OCI-LY7 (cell line): ENCODE measurements around the gene AKT2. TPM values are rescaled to one million over a fixed set of nuclear protein-coding genes. Genes with fewer than 3 reads are reported as not detected.

Experiments used
- BruUV-seq: library from RNA; stranded (reverse); fragments of 400-500 nt; replicated peaks from 2 replicates; lab custom pipeline; 2021; lab: Mats Ljungman, UMichigan
- CTCF ChIA-PET: fragments of 300-600 bp; sonication (Branson Sonifier 250); formaldehyde crosslinking; loops from one replicate; lab custom pipeline; 2022; ENCODE audit warnings: antibody characterized with exemption; ENCODE audit not compliant: unreplicated experiment; lab: Charles Lee
- POLR2A ChIA-PET: fragments of 300-600 bp; sonication (Branson Sonifier 250); formaldehyde crosslinking; loops from one replicate; lab custom pipeline; 2022; ENCODE audit warnings: antibody characterized with exemption; lab: Charles Lee
- DNase-seq: peaks from one replicate; pipeline ENCODE4 v3.0.0-alpha.2; 2015; ENCODE audit warnings: low spot score
- H2AFZ ChIP-seq: fragments of 200-600 bp; sonication (generic), shearing (Covaris generic); 2 replicates; pipeline ENCODE4 v1.6.1; 2014; ENCODE audit warnings: mild to moderate bottlenecking, antibody characterized with exemption, low read length, moderate library complexity
- H3K27ac ChIP-seq: fragments of 200-600 bp; sonication (generic); 2 replicates; pipeline ENCODE4 v1.5.1; 2014; ENCODE audit warnings: mixed run types, low read depth, mild to moderate bottlenecking, moderate library complexity, low read length, inconsistent platforms; ENCODE audit not compliant: poor library complexity, severe bottlenecking
- H3K36me3 ChIP-seq: fragments of 200-600 bp; sonication (generic); 2 replicates; pipeline ENCODE4 v1.6.1; 2014; ENCODE audit warnings: mild to moderate bottlenecking, antibody characterized with exemption, low read length, moderate library complexity, mixed read lengths; ENCODE audit not compliant: insufficient read depth
- H3K4me1 ChIP-seq: fragments of 200-600 bp; sonication (generic); 2 replicates; pipeline ENCODE4 v1.5.1; 2014; ENCODE audit warnings: mild to moderate bottlenecking, low read length; ENCODE audit not compliant: insufficient read depth, poor library complexity, severe bottlenecking
- H3K4me2 ChIP-seq: fragments of 200-600 bp; sonication (generic); 2 replicates; pipeline ENCODE4 v1.6.1; 2014; ENCODE audit warnings: mild to moderate bottlenecking, low read length
- H3K4me3 ChIP-seq: fragments of 200-600 bp; sonication (generic); 2 replicates; pipeline ENCODE4 v1.5.1; 2014; ENCODE audit warnings: mild to moderate bottlenecking, low read depth, low read length; ENCODE audit not compliant: poor library complexity, severe bottlenecking
- H3K79me2 ChIP-seq: fragments of 200-600 bp; sonication (generic); 2 replicates; pipeline ENCODE4 v1.6.1; 2016; ENCODE audit warnings: low read depth, mild to moderate bottlenecking, low read length, moderate library complexity, mixed read lengths; ENCODE audit not compliant: insufficient read depth
- H3K9me2 ChIP-seq: fragments of 200-600 bp; sonication (generic); 2 replicates; pipeline ENCODE4 v1.6.1; 2016; ENCODE audit warnings: mild to moderate bottlenecking, low read length, mixed read lengths; ENCODE audit not compliant: insufficient read depth
- H3K9me3 ChIP-seq: fragments of 200-600 bp; sonication (generic); 2 replicates; pipeline ENCODE4 v1.6.1; 2014; ENCODE audit warnings: mild to moderate bottlenecking, mixed run types, low read length, mixed read lengths
- H4K20me1 ChIP-seq: fragments of 200-600 bp; sonication (generic); 2 replicates; pipeline ENCODE4 v1.6.1; 2014; ENCODE audit warnings: mild to moderate bottlenecking, antibody characterized with exemption, low read length, moderate library complexity, mixed read lengths; ENCODE audit not compliant: insufficient read depth
- CTCF ChIP-seq: fragments of 200-600 bp; sonication (generic); conservative IDR thresholded peaks from 2 replicates; pipeline ENCODE4 v1.5.1; 2014; ENCODE audit warnings: mild to moderate bottlenecking, antibody characterized with exemption, low read length, moderate library complexity, mixed read lengths
- EZH2phosphoT487 ChIP-seq: fragments of 200-600 bp; sonication (generic); IDR thresholded peaks from 2 replicates; pipeline ENCODE4 v1.6.1; 2018; ENCODE audit warnings: low read depth, borderline replicate concordance, mild to moderate bottlenecking, mixed run types, antibody characterized with exemption, low read length, moderate library complexity, mixed read lengths
- intact Hi-C: fragments of 100-400 bp; cut with micrococcal nuclease; formaldehyde crosslinking; loops from one replicate; pipeline ENCODE4 v1.10.0; 2022; ENCODE audit not compliant: unreplicated experiment
- total RNA-seq, 2 experiments: library from RNA; depleted of rRNA in 1 of 2; stranded (reverse); fragments of >200 nt in 1 of 2; shearing (Covaris generic) in 1 of 2; gene quantifications; 2 replicates each; pipeline ENCODE4 v1.2.3, GENCODE V29; 2014 to 2022

Gene AKT2
- total RNA-seq, 2 experiments from 2014 or later, result 116 to 197 TPM

GRCh38 chr19:40313229-40313983 lies 28.3 kb upstream of the AKT2 start:
- BruUV-seq, result no TSS peak

DNA sequence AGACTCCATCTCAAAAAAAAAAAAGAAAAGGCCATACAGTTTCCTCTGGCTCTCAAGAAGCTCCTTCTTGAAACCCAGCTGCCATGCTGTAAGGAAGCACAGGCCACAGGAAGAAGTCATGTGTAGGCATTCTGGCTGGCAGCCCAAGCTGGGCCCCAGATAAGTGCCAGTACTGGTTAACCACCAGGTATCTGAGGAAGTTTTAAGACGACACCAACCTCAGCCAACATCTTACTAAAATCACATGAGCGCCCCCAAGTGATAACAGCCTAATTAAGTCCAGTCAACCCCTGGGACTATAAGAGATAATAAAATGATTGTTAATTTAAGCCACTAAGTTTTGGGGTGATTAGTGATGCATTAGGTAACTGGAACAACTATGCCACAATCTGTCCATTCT lies 27.4 kb upstream of the AKT2 start:
- H3K4me3 ChIP-seq, result no peak overlapping the region
- CTCF ChIA-PET, result no interaction called here
- H3K4me2 ChIP-seq, result no peak overlapping the region
- DNase-seq, result peak; percentile 2
- no peak overlapping the region for H2AFZ ChIP-seq
- POLR2A ChIA-PET, result no interaction called here
- H3K9me3 ChIP-seq, result no peaks in the 10 kb centered on the region
- H3K36me3 ChIP-seq, result peaks cover 19% of the 10 kb centered on the region; the same call in 1 of the 2 replicates
- no peaks in the 10 kb centered on the region for H3K79me2 ChIP-seq
- no peaks in the 10 kb centered on the region for H3K9me2 ChIP-seq
- no TSS peak for BruUV-seq
- H4K20me1 ChIP-seq, result no peaks in the 10 kb centered on the region
- TF ChIP-seq EZH2phosphoT487 (no peak), CTCF (peak; percentile 46)
- H3K27ac ChIP-seq, result no peak overlapping the region
- H3K4me1 ChIP-seq, result no peaks in the 10 kb centered on the region
- intact Hi-C loops, result no loop called here

More at GRCh38 chr19:40313229-40313983, 28.3 kb upstream of the AKT2 start:
- no peak for TF ChIP-seq EZH2phosphoT487
- no peak for TF ChIP-seq CTCF
- CTCF ChIA-PET, result no interaction called here
- Histone ChIP-seq H3K36me3 (peaks cover 22% of the 10 kb centered on the region), H3K4me1 (no peaks in the 10 kb centered on the region), H4K20me1 (no peaks in the 10 kb centered on the region), H3K79me2 (no peaks in the 10 kb centered on the region), H3K9me2 (no peaks in the 10 kb centered on the region), H3K4me3 (no peak overlapping the region), H2AFZ (no peak overlapping the region), H3K4me2 (no peak overlapping the region), H3K9me3 (no peaks in the 10 kb centered on the region), H3K27ac (no peak overlapping the region)
- no peak for DNase-seq
- POLR2A ChIA-PET, result no interaction called here
- intact Hi-C loops, result no loop called here

DNA sequence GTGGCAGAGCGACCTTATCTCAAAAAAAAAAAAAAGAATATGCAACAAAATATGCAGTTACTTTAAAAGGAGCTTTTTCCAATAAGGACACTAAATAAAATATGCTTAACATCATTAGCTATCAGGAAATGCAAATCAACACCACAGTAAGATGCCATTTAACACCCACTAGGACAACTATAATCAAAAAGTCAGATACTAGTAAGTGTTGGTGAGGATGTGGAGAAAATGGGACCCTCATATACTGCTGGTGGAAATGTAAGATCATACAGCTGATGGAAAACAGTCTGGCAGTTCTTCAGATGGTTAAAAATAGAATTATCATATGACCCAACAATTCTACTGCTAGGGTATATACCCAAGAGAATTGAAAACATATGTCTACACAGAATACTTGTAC lies 24.5 kb upstream of the AKT2 start:
- Histone ChIP-seq H2AFZ (no peak overlapping the region), H3K4me2 (no peak overlapping the region), H4K20me1 (no peaks in the 10 kb centered on the region), H3K36me3 (peaks cover 6% of the 10 kb centered on the region; the same call in 1 of the 2 replicates), H3K27ac (no peak overlapping the region), H3K9me3 (no peaks in the 10 kb centered on the region), H3K79me2 (no peaks in the 10 kb centered on the region), H3K4me3 (no peak overlapping the region), H3K9me2 (no peaks in the 10 kb centered on the region), H3K4me1 (peaks cover 4% of the 10 kb centered on the region)
- POLR2A ChIA-PET, result interaction anchor here (0.6 kb wide), 1 partner anchor 339 kb away, joined by 3 read pairs; no protein-coding TSS in a partner anchor
- no peak for DNase-seq
- intact Hi-C loops, result loop anchor here (5.0 to 10.0 kb wide), 3 partner anchors 68 to 153 kb away; no protein-coding TSS in a partner anchor
- CTCF ChIA-PET, result no interaction called here
- BruUV-seq, result no TSS peak
- no peak for TF ChIP-seq EZH2phosphoT487
- no peak for TF ChIP-seq CTCF
